ENCODE data around the gene LRRC36.

DNA sequence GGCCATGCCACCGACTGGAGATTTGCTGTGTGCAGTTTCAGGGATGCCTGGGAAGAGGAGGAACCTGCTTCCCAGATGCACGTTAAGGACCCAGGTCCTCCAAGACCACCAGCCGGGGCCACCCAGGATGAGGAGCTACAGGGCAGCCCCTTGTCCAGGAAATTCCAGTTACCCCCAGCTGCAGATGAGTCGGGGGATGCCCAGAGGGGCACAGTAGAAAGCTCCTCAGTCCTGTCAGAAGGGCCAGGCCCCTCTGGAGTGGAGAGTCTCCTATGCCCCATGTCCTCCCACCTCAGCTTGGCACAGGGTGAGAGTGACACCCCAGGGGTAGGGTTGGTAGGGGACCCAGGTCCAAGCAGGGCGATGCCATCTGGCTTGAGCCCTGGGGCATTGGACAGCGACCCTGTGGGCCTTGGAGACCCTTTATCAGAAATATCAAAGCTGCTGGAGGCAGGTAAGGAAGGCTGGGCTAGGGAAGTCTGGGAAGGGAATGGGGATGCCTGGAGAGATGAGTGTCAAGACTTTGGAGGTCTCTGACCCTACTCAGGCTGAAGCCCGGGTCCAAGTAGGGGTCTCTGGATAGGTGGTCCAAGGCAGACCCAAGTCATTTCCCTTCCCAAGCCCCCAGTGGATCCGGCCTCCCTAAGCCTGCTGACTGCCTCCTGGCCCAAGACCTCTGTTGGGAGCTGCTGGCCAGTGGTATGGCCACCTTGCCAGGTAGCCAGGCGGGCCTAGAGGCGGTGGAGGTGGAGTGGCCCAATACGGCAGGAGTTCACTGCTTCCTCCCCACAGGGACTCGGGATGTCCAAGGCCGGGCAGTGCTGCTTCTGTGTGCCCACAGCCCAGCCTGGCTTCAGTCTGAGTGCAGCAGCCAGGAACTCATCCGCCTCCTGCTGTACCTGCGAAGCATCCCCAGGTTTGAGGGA, 46.3 kb upstream of the LRRC36 start:
- TF ChIP-seq POLR2AphosphoS5 (IDR thresholded peaks at IDR 0.05) (no peak), CTCF (IDR thresholded peaks at IDR 0.05) (no peak), EP300 (IDR thresholded peaks at IDR 0.05) (no peak)

Data from esophagus muscularis mucosa (tissue), 4 donors.